Muscle of leg (tissue), 11 donors: ENCODE measurements around the gene ANKRD10. TPM values are rescaled to one million over a fixed set of nuclear protein-coding genes. Genes with fewer than 3 reads are reported as not detected.

ENCODE experiments used
- DNase-seq: peaks from one replicate; pipeline ENCODE4 v3.0.0; 2013
- H3K27ac ChIP-seq: one replicate; pipeline ENCODE4 v1.5.1; 2013; ENCODE audit warnings: mild to moderate bottlenecking, low read length, control low read depth
- H3K27me3 ChIP-seq: one replicate; pipeline ENCODE4 v1.6.1; 2013; ENCODE audit warnings: low read length; ENCODE audit not compliant: control insufficient read depth, insufficient read depth
- H3K36me3 ChIP-seq: one replicate; pipeline ENCODE4 v1.6.1; 2013; ENCODE audit warnings: low read length; ENCODE audit not compliant: control insufficient read depth, insufficient read depth
- H3K4me1 ChIP-seq: one replicate; pipeline ENCODE4 v1.6.1; 2013; ENCODE audit warnings: low read length; ENCODE audit not compliant: control insufficient read depth, insufficient read depth
- H3K4me3 ChIP-seq: one replicate; pipeline ENCODE4 v1.5.1; 2013; ENCODE audit warnings: low read length, control low read depth
- H3K9me3 ChIP-seq: replicated peaks from 2 replicates; pipeline ENCODE4 v1.6.1; 2013; ENCODE audit warnings: low read depth, low read length; ENCODE audit not compliant: control insufficient read depth
- WGBS: methylation state at CpG from one replicate; pipeline ENCODE4 v1.1.5; 2013; ENCODE audit warnings: missing lambda C conversion rate; ENCODE audit not compliant: insufficient coverage; 5-methylcytosine and 5-hydroxymethylcytosine counted together
- polyA plus RNA-seq, 8 donors: library from polyadenylated mRNA; unstranded; fragments of 120-200 nt; gene quantifications; one replicate each; pipeline versions ENCODE4 v1.2.1 to v1.2.3, GENCODE V29; 2013; ENCODE audit warnings: inconsistent platforms in 1 of 8, low replicate concordance in 1 of 8; ENCODE audit not compliant: insufficient read length in 8 of 8, insufficient read depth in 1 of 8
- total RNA-seq: library from RNA; stranded (reverse); fragments of 120-200 nt; gene quantifications from one replicate; pipeline ENCODE4 v1.2.4, GENCODE V29; 2013

The ANKRD10 gene
- total and polyA plus RNA-seq, 9 donors: 128 to 282 (median 177) TPM

GRCh38 chr13:110932588-110932987, 17.7 kb upstream of the ANKRD10 start:
- no peak for DNase-seq
- Histone ChIP-seq H3K9me3 (peaks cover 27% of the 10 kb centered on the region), H3K27ac (no peak overlapping the region), H3K36me3 (no peaks in the 10 kb centered on the region), H3K4me3 (no peak overlapping the region), H3K27me3 (no peaks in the 10 kb centered on the region), H3K4me1 (no peaks in the 10 kb centered on the region)
- WGBS: no CpG with 5 or more reads among the region's 3 CpGs

GRCh38 chr13:110929104-110929777, 14.4 kb upstream of the ANKRD10 start:
- WGBS: 92% methylated on average over 2 of the region's 3 CpGs

GRCh38 chr13:110925023-110925612, 10.2 kb upstream of the ANKRD10 start:
- peaks cover 19% of the 10 kb centered on the region for H3K4me1 ChIP-seq
- H3K27ac ChIP-seq: no peak overlapping the region
- H3K4me3 ChIP-seq: no peak overlapping the region
- H3K9me3 ChIP-seq: peaks cover under 1% of the 10 kb centered on the region
- no peaks in the 10 kb centered on the region for H3K36me3 ChIP-seq
- DNase-seq: no peak
- 79% methylated on average over 3 of the region's 8 CpGs for WGBS
- H3K27me3 ChIP-seq: peaks cover 9% of the 10 kb centered on the region

More at GRCh38 chr13:110929104-110929777, 14.4 kb upstream of the ANKRD10 start:
- no peak overlapping the region for H3K4me3 ChIP-seq
- peaks cover 26% of the 10 kb centered on the region for H3K9me3 ChIP-seq
- DNase-seq: no peak
- H3K4me1 ChIP-seq: peaks cover 12% of the 10 kb centered on the region
- no peaks in the 10 kb centered on the region for H3K27me3 ChIP-seq
- no peaks in the 10 kb centered on the region for H3K36me3 ChIP-seq
- no peak overlapping the region for H3K27ac ChIP-seq

- H3K9me3 ChIP-seq: no peaks in the 10 kb centered on the region
- no peak overlapping the region for H3K27ac ChIP-seq
- WGBS: 90% methylated on average over 3 of the region's 4 CpGs
Observed at GRCh38 chr13:110924639-110924934, 9.7 kb upstream of the ANKRD10 start.

GRCh38 chr13:110923777-110924638, 9.1 kb upstream of the ANKRD10 start:
- peaks cover 9% of the 10 kb centered on the region for H3K27me3 ChIP-seq
- no peak overlapping the region for H3K27ac ChIP-seq
- no peaks in the 10 kb centered on the region for H3K36me3 ChIP-seq
- 71% methylated on average over 3 of the region's 4 CpGs for WGBS
- no peak overlapping the region for H3K4me3 ChIP-seq
- H3K9me3 ChIP-seq: no peaks in the 10 kb centered on the region
- peaks cover 20% of the 10 kb centered on the region for H3K4me1 ChIP-seq
- no peak for DNase-seq

More at GRCh38 chr13:110924639-110924934, 9.7 kb upstream of the ANKRD10 start:
- Histone ChIP-seq H3K4me3 (no peak overlapping the region), H3K27me3 (peaks cover 9% of the 10 kb centered on the region), H3K36me3 (no peaks in the 10 kb centered on the region), H3K4me1 (peaks cover 20% of the 10 kb centered on the region)
- DNase-seq: no peak

- no peak for DNase-seq
- Histone ChIP-seq H3K27ac (no peak overlapping the region), H3K9me3 (no peaks in the 10 kb centered on the region), H3K4me3 (no peak overlapping the region), H3K27me3 (peaks cover 9% of the 10 kb centered on the region), H3K36me3 (no peaks in the 10 kb centered on the region), H3K4me1 (peaks cover 20% of the 10 kb centered on the region)
- no CpG with 5 or more reads among the region's 7 CpGs for WGBS
Observed at GRCh38 chr13:110923086-110923485, 8.2 kb upstream of the ANKRD10 start.

- Histone ChIP-seq H3K27ac (no peak overlapping the region), H3K27me3 (peaks cover 9% of the 10 kb centered on the region), H3K36me3 (no peaks in the 10 kb centered on the region), H3K4me3 (no peak overlapping the region), H3K4me1 (peaks cover 20% of the 10 kb centered on the region), H3K9me3 (no peaks in the 10 kb centered on the region)
- WGBS: 45% methylated on average over 7 of the region's 8 CpGs
- no peak for DNase-seq
Observed at GRCh38 chr13:110922506-110922905, 7.6 kb upstream of the ANKRD10 start.

- Histone ChIP-seq H3K36me3 (no peaks in the 10 kb centered on the region), H3K27ac (no peak overlapping the region)
Observed at GRCh38 chr13:110921695-110922094, 6.8 kb upstream of the ANKRD10 start.

GRCh38 chr13:110921209-110921608, 6.3 kb upstream of the ANKRD10 start:
- Histone ChIP-seq H3K27me3 (peaks cover 9% of the 10 kb centered on the region), H3K9me3 (no peaks in the 10 kb centered on the region), H3K4me3 (no peak overlapping the region), H3K27ac (no peak overlapping the region), H3K36me3 (no peaks in the 10 kb centered on the region), H3K4me1 (peaks cover 22% of the 10 kb centered on the region)
- WGBS: 60% methylated on average over 4 of the region's 13 CpGs
- no peak for DNase-seq

More at GRCh38 chr13:110921695-110922094, 6.8 kb upstream of the ANKRD10 start:
- Histone ChIP-seq H3K4me3 (no peak overlapping the region), H3K9me3 (no peaks in the 10 kb centered on the region), H3K4me1 (peaks cover 22% of the 10 kb centered on the region), H3K27me3 (peaks cover 9% of the 10 kb centered on the region)
- DNase-seq: no peak
- 55% methylated on average over 5 of the region's 8 CpGs for WGBS

- no peak for DNase-seq
- Histone ChIP-seq H3K27ac (no peak overlapping the region), H3K27me3 (peaks cover 9% of the 10 kb centered on the region), H3K4me3 (no peak overlapping the region), H3K9me3 (no peaks in the 10 kb centered on the region), H3K36me3 (no peaks in the 10 kb centered on the region), H3K4me1 (peaks cover 19% of the 10 kb centered on the region)
- WGBS: 50% methylated on average over 4 of the region's 5 CpGs
Observed at GRCh38 chr13:110920038-110920437, 5.2 kb upstream of the ANKRD10 start.
